Stimulated activated CD8-positive, alpha-beta memory T cell treated with anti-CD3 and anti-CD28 coated beads, Interleukin-12 subunit alpha, Interleukin-12 subunit beta, amount 100 ng/mL, for 24 hours (primary cell): ENCODE results near the gene FKBP3.
"Not testable (repeated sequence)": the region's sequence is repeated elsewhere in the genome, so short reads cannot be mapped to it uniquely, and the experiment has no call there.

Experiments
- DNase-seq: peaks from one replicate; pipeline ENCODE4 v3.0.0-alpha.2; 2020; ENCODE audit errors: extremely low read depth

FKBP3 gene

GRCh38 chr14:45112896-45113781 lies 21.1 kb downstream of the FKBP3 start:
- no peak for DNase-seq

GRCh38 chr14:45104561-45104960 lies 29.7 kb downstream of the FKBP3 start:
- DNase-seq, result no peak

GRCh38 chr14:45103806-45104205 lies 30.5 kb downstream of the FKBP3 start:
- no peak for DNase-seq

GRCh38 chr14:45096218-45096617 lies 38.1 kb downstream of the FKBP3 start:
- DNase-seq, result no peak

GRCh38 chr14:45095143-45095542 lies 39.1 kb downstream of the FKBP3 start:
- no peak for DNase-seq

GRCh38 chr14:45094275-45094674 lies 40.0 kb downstream of the FKBP3 start:
- DNase-seq, result no peak

GRCh38 chr14:45091710-45092109 lies 42.6 kb downstream of the FKBP3 start:
- DNase-seq, result no peak

- no peak for DNase-seq
Measured at GRCh38 chr14:45089813-45090212, 44.5 kb downstream of the FKBP3 start.

GRCh38 chr14:45084946-45085346 lies 49.3 kb downstream of the FKBP3 start:
- DNase-seq, result no peak

- DNase-seq, result peak; percentile 87
Measured at GRCh38 chr14:45083976-45084722, 50.1 kb downstream of the FKBP3 start, which contains the start of gene PRPF39. Gene PRPF39, plus strand, starts transcription at chr14:45084116. Its CDS starts 11,124 bp downstream, at chr14:45095240.

- no peak for DNase-seq
Measured at GRCh38 chr14:45083617-45083975, 50.7 kb downstream of the FKBP3 start.

GRCh38 chr14:45082420-45082819 lies 51.9 kb downstream of the FKBP3 start:
- no peak for DNase-seq

- DNase-seq, result not testable (repeated sequence)
Measured at GRCh38 chr14:45081096-45081495, 53.2 kb downstream of the FKBP3 start.

GRCh38 chr14:45080416-45080968 lies 53.8 kb downstream of the FKBP3 start:
- not testable (repeated sequence) for DNase-seq

GRCh38 chr14:45078323-45078722 lies 56.0 kb downstream of the FKBP3 start:
- DNase-seq, result no peak

- no peak for DNase-seq
Measured at GRCh38 chr14:45073231-45073879, 60.9 kb downstream of the FKBP3 start.

- DNase-seq, result no peak
Measured at GRCh38 chr14:45072126-45072525, 62.2 kb downstream of the FKBP3 start.

- DNase-seq, result no peak
Measured at GRCh38 chr14:45070215-45070614, 64.1 kb downstream of the FKBP3 start.

GRCh38 chr14:45068396-45068795 lies 65.9 kb downstream of the FKBP3 start:
- no peak for DNase-seq

- no peak for DNase-seq
Measured at GRCh38 chr14:45066667-45067066, 67.6 kb downstream of the FKBP3 start.

GRCh38 chr14:45065956-45066355 lies 68.3 kb downstream of the FKBP3 start:
- DNase-seq, result no peak
